GM21381 (cell line): ENCODE results near the gene ANO1.
"Not testable (repeated sequence)": the region's sequence is repeated elsewhere in the genome, so short reads cannot be mapped to it uniquely, and the experiment has no call there.

Experiments
- ATAC-seq: cut with Tn5 transposase; IDR thresholded peaks from one replicate; pipeline ENCODE4 v1.9.1; 2021; ENCODE audit warnings: mild to moderate bottlenecking, moderate library complexity; ENCODE audit not compliant: unreplicated experiment

The ANO1 gene

GRCh38 chr11:70078095-70078780 lies at the start of gene ANO1:
Gene ANO1, plus strand, starts transcription at chr11:70078317. Its CDS starts 290 bp downstream, at chr11:70078607.
- no peak for ATAC-seq

DNA sequence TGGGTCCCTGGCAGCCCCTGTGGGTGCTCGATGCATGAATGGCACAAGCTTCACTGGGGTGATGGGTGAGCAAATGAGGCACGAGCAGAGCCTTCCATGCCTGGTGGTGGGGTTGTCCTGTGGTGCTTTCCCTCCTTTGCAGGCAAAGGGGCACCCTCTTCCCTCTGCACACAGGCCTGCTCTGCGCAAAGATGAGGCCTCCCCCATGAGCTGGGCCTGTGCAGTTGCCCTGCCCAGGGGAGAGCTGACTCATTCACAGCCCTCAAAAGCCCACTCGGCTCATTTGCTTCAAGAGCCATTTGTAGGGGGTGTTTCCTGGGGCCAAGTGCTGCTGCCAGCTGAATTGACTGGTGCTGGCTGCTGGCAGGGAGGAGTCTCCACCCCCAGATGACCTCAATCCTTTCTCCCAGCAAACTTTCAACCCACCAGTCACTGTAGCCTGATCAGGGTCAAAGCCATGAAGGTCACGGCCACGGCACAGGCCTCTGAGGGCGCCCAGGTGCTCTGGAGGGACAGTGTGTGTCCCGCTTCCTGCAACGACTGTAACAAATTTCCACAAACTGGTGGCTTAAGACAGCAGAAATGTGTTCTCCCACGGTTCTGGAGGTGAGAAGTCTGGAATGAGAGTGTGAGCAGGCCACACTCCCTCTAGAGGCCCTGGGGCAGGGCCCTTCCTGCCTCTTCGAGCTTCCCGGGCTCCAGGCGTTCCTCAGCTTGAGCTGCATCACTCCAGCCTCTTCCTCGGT lies 48.8 kb upstream of the ANO1 start:
- no peak for ATAC-seq

DNA sequence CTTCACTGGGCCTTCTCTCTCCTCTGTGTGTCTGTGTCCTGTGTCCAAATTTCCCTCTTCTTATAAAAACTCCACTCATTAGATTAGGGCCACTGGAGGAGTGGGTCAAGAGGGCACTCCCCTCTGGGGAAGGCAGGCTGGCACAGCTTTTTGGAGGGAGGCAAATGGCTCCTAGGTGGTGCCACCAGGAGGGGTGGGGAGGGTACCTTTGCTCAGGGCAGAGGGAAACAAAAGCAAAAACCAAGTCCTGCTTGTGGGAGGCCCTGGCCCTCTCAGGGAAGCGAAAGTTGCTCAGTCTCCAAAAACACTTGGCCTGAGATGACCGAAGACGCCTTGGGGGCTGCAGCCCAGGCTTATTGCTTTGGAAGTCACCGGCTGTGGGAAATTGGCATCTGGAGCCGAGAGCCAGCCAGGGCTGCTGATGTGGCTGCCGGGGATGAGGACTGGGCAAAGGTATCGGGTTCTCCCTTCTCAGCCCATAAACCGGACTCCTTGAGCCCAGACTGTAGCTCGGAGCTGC lies 48.2 kb upstream of the ANO1 start:
- ATAC-seq = no peak

- ATAC-seq = no peak
Measured at GRCh38 chr11:70030412-70030811, 47.7 kb upstream of the ANO1 start.

GRCh38 chr11:70031631-70032469 lies 46.3 kb upstream of the ANO1 start:
- ATAC-seq = no peak

GRCh38 chr11:70032470-70032795 lies 45.7 kb upstream of the ANO1 start:
- ATAC-seq = no peak

GRCh38 chr11:70032943-70033710 lies 45.0 kb upstream of the ANO1 start:
- ATAC-seq = no peak

- ATAC-seq = no peak
Measured at GRCh38 chr11:70033711-70034070, 44.4 kb upstream of the ANO1 start.

DNA sequence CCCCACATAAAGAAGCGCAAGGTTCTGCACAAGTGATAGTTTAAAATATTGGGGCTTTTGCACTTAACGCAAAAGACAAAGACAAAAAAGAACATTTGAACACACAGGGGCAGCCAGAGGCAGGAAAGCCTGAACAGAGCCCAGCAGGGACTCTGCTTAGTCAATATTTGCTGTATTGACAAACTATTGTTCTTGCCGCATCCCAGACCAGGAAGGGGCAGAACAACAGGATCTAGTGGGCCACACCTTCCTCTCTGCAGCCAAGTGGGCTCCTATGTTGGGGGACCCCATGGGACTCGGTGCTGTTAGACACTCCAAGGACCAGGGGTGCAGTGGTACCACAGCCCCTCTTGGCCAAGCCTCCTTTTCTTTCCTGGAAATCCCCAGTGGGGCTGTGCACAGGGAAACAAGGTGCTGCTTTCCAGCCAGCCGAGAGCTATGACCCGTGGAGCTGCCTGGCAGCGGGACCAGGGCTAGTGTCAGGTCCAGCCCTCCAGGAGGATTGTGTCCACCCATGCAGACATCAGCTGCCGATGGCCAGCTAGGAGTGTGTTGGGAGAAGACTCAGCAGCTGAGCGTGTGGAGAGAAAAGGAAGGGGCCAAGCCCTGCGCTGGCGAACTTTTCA lies 43.3 kb upstream of the ANO1 start:
- ATAC-seq = no peak

DNA sequence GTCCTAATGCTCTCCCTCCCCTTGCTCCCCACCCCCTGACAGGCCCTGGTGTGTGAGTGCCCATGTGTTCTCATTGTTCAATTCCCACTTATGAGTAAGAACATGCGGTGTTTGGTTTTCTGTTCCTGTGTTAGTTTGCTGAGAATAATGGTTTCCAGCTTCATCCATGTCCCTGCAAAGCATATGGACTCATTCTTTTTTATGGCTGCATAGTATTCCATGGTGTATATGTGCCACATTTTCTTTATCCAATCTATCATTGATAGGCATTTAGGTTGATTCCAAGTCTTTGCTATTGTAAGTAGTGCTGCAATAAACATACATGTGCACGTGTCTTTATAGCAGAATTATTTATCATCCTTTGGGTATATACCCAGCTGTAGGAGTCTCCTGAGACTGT lies 42.5 kb upstream of the ANO1 start:
- not testable (repeated sequence) for ATAC-seq

- no peak for ATAC-seq
Measured at GRCh38 chr11:70036971-70037882, 40.9 kb upstream of the ANO1 start.

GRCh38 chr11:70038034-70038834 lies 39.9 kb upstream of the ANO1 start:
- ATAC-seq = no peak

DNA sequence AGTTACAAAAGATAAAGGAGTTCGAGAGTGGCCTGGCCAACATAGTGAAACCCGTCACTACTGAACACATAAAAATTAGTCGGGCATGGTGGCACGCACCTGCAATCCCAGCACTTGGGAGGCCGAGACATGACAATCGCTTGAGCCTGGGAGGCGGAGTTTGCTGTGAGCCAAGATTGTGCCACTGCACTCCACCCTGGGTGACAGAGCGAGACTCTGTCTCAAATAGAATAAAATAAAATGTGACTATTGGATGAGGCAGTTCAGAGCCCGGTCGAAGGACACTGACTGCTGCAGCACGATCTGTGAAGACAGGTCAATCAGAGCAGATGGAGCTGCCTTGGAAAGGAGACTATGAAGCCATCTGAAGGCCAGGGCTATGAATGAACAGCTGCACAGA lies 37.7 kb upstream of the ANO1 start:
- ATAC-seq = no peak

- ATAC-seq = no peak
Measured at GRCh38 chr11:70040869-70041501, 37.1 kb upstream of the ANO1 start.

DNA sequence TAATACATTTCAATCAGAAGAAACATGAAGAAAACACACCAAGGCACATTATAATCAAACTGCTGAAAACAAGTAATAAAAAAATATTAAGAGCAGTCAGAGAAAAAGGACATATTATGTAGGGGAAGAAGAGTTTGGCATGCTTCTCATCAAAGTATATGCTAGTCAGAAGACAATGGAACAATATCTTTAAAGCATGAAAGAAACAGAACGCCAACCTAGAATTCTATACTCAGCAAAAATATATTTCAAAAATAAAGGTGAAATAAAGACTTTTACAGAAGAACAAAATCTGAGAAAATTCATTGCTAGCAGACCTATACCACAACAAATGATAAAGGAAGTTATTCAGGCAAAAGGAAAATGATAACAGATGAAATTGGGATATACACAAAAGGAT lies 34.6 kb upstream of the ANO1 start:
- ATAC-seq = no peak

GRCh38 chr11:70046089-70046488 lies 32.0 kb upstream of the ANO1 start:
- ATAC-seq = no peak

DNA sequence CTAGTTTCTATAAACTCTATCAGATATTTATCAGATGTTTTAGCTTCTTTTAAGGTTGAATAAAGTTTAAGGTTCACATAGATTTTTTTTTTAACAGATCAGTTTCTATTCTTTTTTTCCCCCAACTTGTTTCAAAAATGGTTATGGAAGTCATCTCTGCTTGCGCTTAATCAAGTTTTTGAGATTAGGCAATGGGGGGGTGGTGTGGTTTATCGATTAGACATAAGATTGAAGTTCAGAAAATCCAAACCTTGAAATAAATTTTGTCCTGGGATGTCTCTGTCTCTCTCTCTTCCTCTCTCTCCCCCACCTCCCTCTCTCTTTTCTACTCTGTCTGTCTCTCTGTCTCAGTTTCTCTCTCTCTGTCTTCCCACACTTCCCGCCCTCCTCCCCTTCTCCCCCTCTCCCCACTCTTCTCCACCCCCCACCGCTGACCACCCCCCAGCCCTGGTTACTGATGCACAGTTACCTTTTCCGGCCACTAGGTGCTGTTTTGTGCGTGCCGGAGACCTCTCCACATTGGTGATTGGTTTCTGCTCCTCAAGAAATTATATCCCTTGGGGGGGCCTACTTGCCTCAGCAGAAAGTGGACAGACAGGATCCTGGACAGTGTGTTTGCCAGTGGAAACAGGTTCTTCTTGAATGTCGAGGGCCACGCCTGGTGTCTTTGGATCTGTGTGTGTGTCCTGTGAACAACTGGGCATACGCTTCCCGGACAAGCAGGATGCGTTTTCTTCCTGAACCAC lies 29.7 kb upstream of the ANO1 start:
- ATAC-seq = no peak
